SK-N-SH (cell line): Measurements from ENCODE around the gene CDC42BPG. TPM values are rescaled to one million over a fixed set of nuclear protein-coding genes. Genes with fewer than 3 reads are reported as not detected.

Experiments
- CTCF ChIA-PET: fragments of 300-600, 350-600 bp; formaldehyde crosslinking; extraction: SDS; loops from one replicate; lab custom pipeline; 2021; lab: Yijun Ruan, JAX
- POLR2A ChIA-PET: fragments of 350-600 bp; sonication (Branson Sonifier 250); formaldehyde crosslinking; extraction: SDS; loops from one replicate; lab custom pipeline; 2020; ENCODE audit warnings: antibody characterized with exemption, inconsistent platforms; lab: Yijun Ruan, JAX
- DNase-seq: peaks from one replicate; pipeline ENCODE4 v3.0.0; 2012
- H2AFZ ChIP-seq: fragments of 200-600 bp; sonication (generic); 2 replicates; pipeline ENCODE4 v1.8.1; 2016; ENCODE audit warnings: antibody characterized with exemption, mild to moderate bottlenecking, low read depth
- H3F3A ChIP-seq: fragments of 200-600 bp; sonication (generic); replicated peaks from 2 replicates; pipeline ENCODE3; 2016; ENCODE audit warnings: antibody characterized with exemption, mild to moderate bottlenecking; ENCODE audit not compliant: insufficient read depth
- H3K27ac ChIP-seq, 2 experiments: fragments of 200-500 bp in 1 of 2; fragments of 200-600 bp in 1 of 2; sonication (Bioruptor generic) in 1 of 2; sonication (generic), shearing (Covaris generic) in 1 of 2; 2 replicates each; pipeline versions ENCODE4 v1.5.1 to v1.6.1; 2014 to 2016; ENCODE audit warnings: low read depth in 2 of 2, inconsistent platforms in 1 of 2, low read length in 1 of 2, mild to moderate bottlenecking in 1 of 2, mixed read lengths in 1 of 2
- H3K27me3 ChIP-seq: fragments of 200-600 bp; sonication (generic), shearing (Covaris generic); 2 replicates; pipeline ENCODE4 v1.6.1; 2016; ENCODE audit warnings: mixed run types; ENCODE audit not compliant: insufficient read depth
- H3K36me3 ChIP-seq, 2 experiments: fragments of 200-500 bp in 1 of 2; fragments of 200-600 bp in 1 of 2; sonication (Bioruptor generic) in 1 of 2; sonication (generic) in 1 of 2; replicated peaks in 1 of 2; 2 replicates each; pipeline versions ENCODE3 to v1.5.1; 2014 to 2016; ENCODE audit warnings: low read length in 1 of 2, mild to moderate bottlenecking in 1 of 2; ENCODE audit not compliant: insufficient read depth in 2 of 2, control insufficient read depth in 1 of 2
- H3K4me1 ChIP-seq, 2 experiments: fragments of 200-500 bp in 1 of 2; fragments of 200-600 bp in 1 of 2; sonication (Bioruptor generic) in 1 of 2; sonication (generic), shearing (Covaris generic) in 1 of 2; 2 replicates each; pipeline versions ENCODE4 v1.5.1 to v1.6.1; 2014 to 2016; ENCODE audit warnings: low read depth in 1 of 2, low read length in 1 of 2, mixed run types in 1 of 2; ENCODE audit not compliant: insufficient read depth in 2 of 2, control insufficient read depth in 1 of 2
- H3K4me2 ChIP-seq: fragments of 200-600 bp; sonication (generic), shearing (Covaris generic); 2 replicates; pipeline ENCODE4 v1.6.1; 2017; ENCODE audit warnings: mixed run types
- H3K4me3 ChIP-seq, 2 experiments: fragments of 200-500 bp in 1 of 2; fragments of 200-600 bp in 1 of 2; sonication (Bioruptor generic) in 1 of 2; sonication (generic), shearing (Covaris generic) in 1 of 2; 2 replicates each; pipeline versions ENCODE4 v1.5.1 to v1.8.1; 2014 to 2016; ENCODE audit warnings: low read depth in 2 of 2, inconsistent platforms in 1 of 2, low read length in 1 of 2, mild to moderate bottlenecking in 1 of 2, mixed read lengths in 1 of 2, moderate library complexity in 1 of 2
- H3K79me2 ChIP-seq: fragments of 200-600 bp; sonication (generic); 2 replicates; pipeline ENCODE4 v1.8.1; 2017; ENCODE audit warnings: mild to moderate bottlenecking; ENCODE audit not compliant: insufficient read depth
- H3K9ac ChIP-seq: fragments of 200-600 bp; sonication (generic); 2 replicates; pipeline ENCODE4 v1.6.1; 2017; ENCODE audit warnings: mixed run types
- H3K9me2 ChIP-seq: fragments of 200-600 bp; sonication (generic); 2 replicates; pipeline ENCODE4 v1.6.1; 2017; ENCODE audit warnings: mixed run types
- H3K9me3 ChIP-seq: fragments of 200-600 bp; sonication (generic); 2 replicates; pipeline ENCODE4 v1.6.1; 2017; ENCODE audit warnings: mixed run types, mild to moderate bottlenecking, moderate library complexity
- H4K20me1 ChIP-seq: fragments of 200-600 bp; sonication (generic); 2 replicates; pipeline ENCODE4 v1.6.1; 2017; ENCODE audit warnings: mild to moderate bottlenecking, mixed run types; ENCODE audit not compliant: insufficient read depth
- ELF1 ChIP-seq: IDR thresholded peaks from 2 replicates; pipeline ENCODE4 v1.4.0; 2012
- EZH2phosphoT487 ChIP-seq: fragments of 200-600 bp; sonication (generic); IDR thresholded peaks from 2 replicates; pipeline ENCODE4 v1.6.1; 2017; ENCODE audit warnings: low read depth, mixed run types, mild to moderate bottlenecking, antibody characterized with exemption, moderate library complexity, borderline replicate concordance
- FOXJ3 ChIP-seq: sonication (generic); formaldehyde crosslinking; IDR thresholded peaks from 2 replicates; pipeline ENCODE4 v1.5.1; 2020; ENCODE audit warnings: mild to moderate bottlenecking, missing genetic modification reagents
- MXI1 ChIP-seq: IDR thresholded peaks from 2 replicates; pipeline ENCODE4 v1.6.1; 2012; ENCODE audit warnings: mild to moderate bottlenecking, low read depth, low read length, improper control_type of control experiment
- NFIC ChIP-seq: IDR thresholded peaks from 2 replicates; pipeline ENCODE4 v1.4.0; 2012; ENCODE audit warnings: borderline replicate concordance
- POLR2AphosphoS5 ChIP-seq: IDR thresholded peaks from 2 replicates; pipeline ENCODE4 v1.6.1; 2012; ENCODE audit warnings: low read depth, low read length
- RXRA ChIP-seq: IDR thresholded peaks from 2 replicates; pipeline ENCODE4 v1.4.0; 2012; ENCODE audit warnings: low read depth, mild to moderate bottlenecking, borderline replicate concordance
- TEAD4 ChIP-seq: IDR thresholded peaks from 2 replicates; pipeline ENCODE4 v1.4.0; 2012; ENCODE audit warnings: mild to moderate bottlenecking, borderline replicate concordance; ENCODE audit not compliant: insufficient read depth
- USF1 ChIP-seq: IDR thresholded peaks from 2 replicates; pipeline ENCODE4 v1.4.0; 2012; ENCODE audit warnings: low read depth, borderline replicate concordance
- YY1 ChIP-seq: IDR thresholded peaks from 2 replicates; pipeline ENCODE4 v1.4.0; 2012; ENCODE audit warnings: low read depth, mild to moderate bottlenecking
- WGBS: methylation state at CpG from one replicate; pipeline ENCODE4 v1.1.6; 2017; ENCODE audit warnings: low lambda C conversion rate; 5-methylcytosine and 5-hydroxymethylcytosine counted together
- polyA plus RNA-seq, 3 experiments: library from polyadenylated mRNA; depleted of rRNA; stranded (reverse); fragments of >200 nt; gene quantifications; 2 replicates each; pipeline ENCODE4 v1.2.3, GENCODE V29; 2012

CDC42BPG gene
- polyA plus RNA-seq, 1 of the 3 experiments (the other 2 are of a cell fraction) = 0.33 TPM

GRCh38 chr11:64882243-64882642 lies 37.8 kb upstream of the CDC42BPG start:
- no peak overlapping the region for H2AFZ ChIP-seq
- no peaks in the 10 kb centered on the region for H3K9me2 ChIP-seq
- H4K20me1 ChIP-seq = no peaks in the 10 kb centered on the region; the same call in 1 of the 2 replicates
- peaks cover 11% of the 10 kb centered on the region for H3K79me2 ChIP-seq
- TF ChIP-seq TEAD4 = no peak
- no peak for TF ChIP-seq YY1
- no peak for TF ChIP-seq RXRA
- TF ChIP-seq FOXJ3 = no peak
- no peak for TF ChIP-seq EZH2phosphoT487
- TF ChIP-seq ELF1 = no peak
- no peak for TF ChIP-seq NFIC
- TF ChIP-seq MXI1 = no peak
- H3K9ac ChIP-seq = no peak overlapping the region
- H3K36me3 ChIP-seq = no peaks in the 10 kb centered on the region
- no peak for DNase-seq
- ChIA-PET POLR2A (interaction anchor here (0.8 to 1.0 kb wide), 2 partner anchors 10 to 230 kb away, joined by 4 read pairs; partner anchors contain the start of gene TM7SF2), CTCF (interaction anchor here (1.4 to 26.7 kb wide), 4 partner anchors 12 to 132 kb away, joined by 3 to 530 read pairs (median 12); partner anchors contain the start of genes ARL2 and CDC42BPG)
- H3K4me2 ChIP-seq = no peak overlapping the region
- no peak overlapping the region for H3K27ac ChIP-seq
- peaks cover 5% of the 10 kb centered on the region for H3F3A ChIP-seq
- no peaks in the 10 kb centered on the region for H3K27me3 ChIP-seq
- H3K9me3 ChIP-seq = no peaks in the 10 kb centered on the region
- WGBS = 92% methylated on average over 5 of the region's 5 CpGs
- peaks cover 0 to 14% of the 10 kb centered on the region in 2 experiments; a peak in 1 of 4 replicates for H3K4me1 ChIP-seq
- no peak overlapping the region for H3K4me3 ChIP-seq

DNA sequence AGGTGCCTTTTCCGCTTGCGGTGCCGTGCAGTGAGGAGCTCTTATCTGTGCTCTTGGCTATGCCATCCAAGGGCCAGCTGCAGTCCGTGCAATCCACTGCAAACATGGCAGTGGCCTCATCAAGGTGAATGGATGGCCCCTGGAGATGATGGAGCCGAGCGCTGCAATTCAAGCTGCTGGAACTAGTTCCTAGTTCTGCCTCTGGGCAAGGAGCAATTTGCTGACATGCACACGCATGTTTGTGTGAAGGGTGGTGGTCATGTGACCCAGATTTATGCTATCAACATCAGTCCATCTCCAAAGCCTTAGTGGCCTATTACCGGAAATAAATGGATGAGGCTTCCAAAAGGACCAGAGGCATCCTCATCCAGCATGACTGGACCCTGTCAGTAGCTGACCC lies 37.0 kb upstream of the CDC42BPG start:
- no peak overlapping the region for H3K4me3 ChIP-seq
- POLR2A ChIA-PET = interaction anchor here (0.7 to 0.8 kb wide), 2 partner anchors 16 to 230 kb away, joined by 4 to 5 read pairs; partner anchors contain the start of gene TM7SF2
- no peak overlapping the region for H3K9ac ChIP-seq
- H3K36me3 ChIP-seq = no peaks in the 10 kb centered on the region
- no peak for DNase-seq
- no peak overlapping the region for H3K27ac ChIP-seq
- H3K27me3 ChIP-seq = no peaks in the 10 kb centered on the region
- CTCF ChIA-PET = interaction anchor here (1.8 to 26.7 kb wide), 3 partner anchors 13 to 133 kb away, joined by 5 to 530 read pairs (median 18); partner anchors contain the start of genes ARL2 and CDC42BPG
- peaks cover 19% of the 10 kb centered on the region for H3K79me2 ChIP-seq
- H3K4me1 ChIP-seq = peaks cover 0 to 22% of the 10 kb centered on the region in 2 experiments; a peak in 1 of 4 replicates
- H3F3A ChIP-seq = peaks cover 5% of the 10 kb centered on the region
- H3K9me3 ChIP-seq = no peaks in the 10 kb centered on the region
- no peak overlapping the region for H3K4me2 ChIP-seq
- H2AFZ ChIP-seq = no peak overlapping the region
- TF ChIP-seq USF1 (peak; percentile 41; the same call in 1 of the 2 replicates), POLR2AphosphoS5 (no peak)
- H3K9me2 ChIP-seq = no peaks in the 10 kb centered on the region
- WGBS = 91% methylated on average over 8 of the region's 8 CpGs
- peaks cover 3% of the 10 kb centered on the region for H4K20me1 ChIP-seq
